OCI-LY3 (cell line): Measurements from ENCODE around the gene RXRA.

Experiments
- H2AFZ ChIP-seq: fragments of 200-600, 300-600 bp; shearing (Covaris generic); 2 replicates; pipeline ENCODE4 v1.6.0; 2014; ENCODE audit warnings: antibody characterized with exemption, low read depth, low read length
- H3K27ac ChIP-seq: fragments of 200-600, 300-600 bp; sonication (generic); 2 replicates; pipeline ENCODE4 v1.5.1; 2014; ENCODE audit warnings: mild to moderate bottlenecking, low read length, moderate library complexity, mixed read lengths
- H3K27me3 ChIP-seq: fragments of 200-600, 300-600 bp; sonication (generic); 2 replicates; pipeline ENCODE4 v1.6.1; 2014; ENCODE audit warnings: low read depth, low read length, mixed read lengths
- H3K36me3 ChIP-seq: fragments of 200-600, 300-600 bp; sonication (generic); replicated peaks from 2 replicates; pipeline ENCODE3; 2014; ENCODE audit warnings: low read depth, low read length, mixed read lengths
- H3K4me1 ChIP-seq: fragments of 300-600, 200-600 bp; sonication (generic); 2 replicates; pipeline ENCODE4 v1.6.1; 2014; ENCODE audit warnings: low read length, mixed read lengths
- H3K4me2 ChIP-seq: fragments of 200-600, 300-600 bp; sonication (generic); 2 replicates; pipeline ENCODE4 v1.6.1; 2014; ENCODE audit warnings: low read length, mixed read lengths
- H3K4me3 ChIP-seq: fragments of 300-600, 200-600 bp; sonication (generic); 2 replicates; pipeline ENCODE4 v1.5.1; 2014; ENCODE audit warnings: antibody characterized with exemption, mild to moderate bottlenecking, low read length, moderate library complexity
- H3K79me2 ChIP-seq: fragments of 300-600, 200-600 bp; shearing (Covaris generic); 2 replicates; pipeline ENCODE4 v1.6.1; 2014; ENCODE audit warnings: mild to moderate bottlenecking, low read length, mixed read lengths
- H3K9ac ChIP-seq: fragments of 300-600, 200-600 bp; shearing (Covaris generic); 2 replicates; pipeline ENCODE4 v1.6.0; 2014; ENCODE audit warnings: mild to moderate bottlenecking, low read length, moderate library complexity
- H3K9me3 ChIP-seq: fragments of 200-600, 300-600 bp; shearing (Covaris generic); 2 replicates; pipeline ENCODE4 v1.6.1; 2014; ENCODE audit warnings: low read length, mixed read lengths; ENCODE audit not compliant: insufficient read depth
- H4K20me1 ChIP-seq: fragments of 200-600, 300-600 bp; sonication (generic); 2 replicates; pipeline ENCODE4 v1.6.1; 2016; ENCODE audit warnings: low read length, mixed read lengths; ENCODE audit not compliant: insufficient read depth
- CTCF ChIP-seq: fragments of 200-600, 300-600 bp; sonication (generic); IDR thresholded peaks from 2 replicates; pipeline ENCODE4 v1.5.1; 2014; ENCODE audit warnings: antibody characterized with exemption, low read length, low read depth
- EZH2phosphoT487 ChIP-seq: fragments of 200-600 bp; shearing (Covaris generic); IDR thresholded peaks from 2 replicates; pipeline ENCODE4 v1.6.1; 2018; ENCODE audit warnings: antibody characterized with exemption, mixed run types, low read depth

RXRA gene

GRCh38 chr9:134373269-134373668 lies 47.0 kb downstream of the RXRA start:
- H3K27ac ChIP-seq, result no peak overlapping the region
- TF ChIP-seq EZH2phosphoT487, result no peak
- TF ChIP-seq CTCF, result peak; percentile 47
- H3K4me1 ChIP-seq, result peaks cover 23% of the 10 kb centered on the region
- H3K4me3 ChIP-seq, result no peak overlapping the region
- no peaks in the 10 kb centered on the region for H3K9me3 ChIP-seq
- peaks cover 45% of the 10 kb centered on the region for H4K20me1 ChIP-seq
- H3K36me3 ChIP-seq, result no peaks in the 10 kb centered on the region
- H3K27me3 ChIP-seq, result no peaks in the 10 kb centered on the region
- H3K9ac ChIP-seq, result no peak overlapping the region
- no peak overlapping the region for H2AFZ ChIP-seq
- peaks cover 11% of the 10 kb centered on the region for H3K79me2 ChIP-seq
- H3K4me2 ChIP-seq, result no peak overlapping the region

- Histone ChIP-seq H3K9ac (no peak overlapping the region), H3K4me3 (no peak overlapping the region), H3K4me2 (peak overlapping the region; percentile 42), H3K9me3 (no peaks in the 10 kb centered on the region), H3K36me3 (no peaks in the 10 kb centered on the region), H2AFZ (no peak overlapping the region), H4K20me1 (peaks cover 41% of the 10 kb centered on the region), H3K27me3 (no peaks in the 10 kb centered on the region), H3K79me2 (peaks cover 8% of the 10 kb centered on the region; the same call in 1 of the 2 replicates), H3K4me1 (peaks cover 23% of the 10 kb centered on the region), H3K27ac (no peak overlapping the region)
- no peak for TF ChIP-seq CTCF
- no peak for TF ChIP-seq EZH2phosphoT487
Observed at GRCh38 chr9:134373953-134374300, 47.7 kb downstream of the RXRA start.

- TF ChIP-seq EZH2phosphoT487 (no peak), CTCF (no peak)
- Histone ChIP-seq H3K9ac (no peak overlapping the region), H3K79me2 (peaks cover 8% of the 10 kb centered on the region; the same call in 1 of the 2 replicates), H3K9me3 (no peaks in the 10 kb centered on the region), H3K4me1 (peaks cover 23% of the 10 kb centered on the region), H2AFZ (no peak overlapping the region), H3K27me3 (no peaks in the 10 kb centered on the region), H3K27ac (no peak overlapping the region), H4K20me1 (peaks cover 42% of the 10 kb centered on the region), H3K4me3 (no peak overlapping the region), H3K4me2 (peak overlapping the region; percentile 42), H3K36me3 (no peaks in the 10 kb centered on the region)
Observed at GRCh38 chr9:134374301-134375010, 48.2 kb downstream of the RXRA start.

- Histone ChIP-seq H3K4me3 (no peak overlapping the region), H3K27ac (no peak overlapping the region), H2AFZ (no peak overlapping the region), H4K20me1 (peaks cover 48% of the 10 kb centered on the region), H3K79me2 (peaks cover 8% of the 10 kb centered on the region; the same call in 1 of the 2 replicates), H3K9ac (no peak overlapping the region), H3K27me3 (no peaks in the 10 kb centered on the region), H3K9me3 (no peaks in the 10 kb centered on the region), H3K36me3 (no peaks in the 10 kb centered on the region), H3K4me1 (peaks cover 25% of the 10 kb centered on the region), H3K4me2 (peak overlapping the region; percentile 42; the same call in 1 of the 2 replicates)
- TF ChIP-seq CTCF (no peak), EZH2phosphoT487 (no peak)
Observed at GRCh38 chr9:134375011-134375390, 48.7 kb downstream of the RXRA start.
